Measurements from ENCODE around the gene EFHD1.

Gene EFHD1

DNA sequence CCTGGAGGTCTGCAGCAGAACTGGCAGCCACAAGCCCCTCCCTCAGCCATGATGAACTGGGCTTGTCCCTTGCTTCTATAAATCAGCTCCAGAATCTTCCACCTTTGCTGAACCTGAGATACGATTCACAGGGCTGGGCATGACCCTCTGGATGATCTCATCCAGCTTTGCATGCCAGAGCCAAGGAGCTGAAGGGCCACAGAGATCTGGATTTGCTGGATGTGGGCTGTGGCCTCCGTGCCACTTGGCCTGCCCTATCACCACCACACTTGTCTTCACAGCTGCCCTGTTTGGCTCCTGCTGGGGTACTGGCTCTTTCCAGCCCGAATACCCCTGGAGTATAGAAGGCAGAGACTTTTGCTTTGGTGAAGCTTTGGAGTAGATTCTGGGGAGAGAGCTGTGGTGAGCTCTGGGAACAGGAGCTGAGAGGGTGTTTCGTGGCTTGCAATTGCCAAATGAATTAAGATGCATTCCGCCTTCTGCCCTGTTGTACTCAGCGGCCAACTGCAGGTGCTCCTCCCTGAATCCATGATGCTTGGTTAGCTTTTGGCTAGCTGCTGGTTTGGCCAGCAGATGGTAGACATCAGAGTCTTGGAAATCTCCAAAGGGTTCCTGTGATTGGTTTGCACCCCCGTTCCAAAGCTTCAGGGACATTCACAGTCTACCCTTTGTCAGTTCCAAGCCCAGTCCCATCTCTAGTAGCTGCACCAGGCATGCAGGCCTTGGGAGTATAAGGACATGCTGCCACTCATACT, 32.8 kb downstream of the EFHD1 start:
- no peak overlapping the region for H3K4me3 ChIP-seq (ENCODE audit: low read length)
- no peak for DNase-seq (ENCODE audit: low read depth)
- TF ChIP-seq, protein P1, sequence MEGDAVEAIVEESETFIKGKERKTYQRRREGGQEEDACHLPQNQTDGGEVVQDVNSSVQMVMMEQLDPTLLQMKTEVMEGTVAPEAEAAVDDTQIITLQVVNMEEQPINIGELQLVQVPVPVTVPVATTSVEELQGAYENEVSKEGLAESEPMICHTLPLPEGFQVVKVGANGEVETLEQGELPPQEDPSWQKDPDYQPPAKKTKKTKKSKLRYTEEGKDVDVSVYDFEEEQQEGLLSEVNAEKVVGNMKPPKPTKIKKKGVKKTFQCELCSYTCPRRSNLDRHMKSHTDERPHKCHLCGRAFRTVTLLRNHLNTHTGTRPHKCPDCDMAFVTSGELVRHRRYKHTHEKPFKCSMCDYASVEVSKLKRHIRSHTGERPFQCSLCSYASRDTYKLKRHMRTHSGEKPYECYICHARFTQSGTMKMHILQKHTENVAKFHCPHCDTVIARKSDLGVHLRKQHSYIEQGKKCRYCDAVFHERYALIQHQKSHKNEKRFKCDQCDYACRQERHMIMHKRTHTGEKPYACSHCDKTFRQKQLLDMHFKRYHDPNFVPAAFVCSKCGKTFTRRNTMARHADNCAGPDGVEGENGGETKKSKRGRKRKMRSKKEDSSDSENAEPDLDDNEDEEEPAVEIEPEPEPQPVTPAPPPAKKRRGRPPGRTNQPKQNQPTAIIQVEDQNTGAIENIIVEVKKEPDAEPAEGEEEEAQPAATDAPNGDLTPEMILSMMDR (conservative IDR thresholded peaks at IDR 0.05; ENCODE audit: low read depth, low read length), result no peak

DNA sequence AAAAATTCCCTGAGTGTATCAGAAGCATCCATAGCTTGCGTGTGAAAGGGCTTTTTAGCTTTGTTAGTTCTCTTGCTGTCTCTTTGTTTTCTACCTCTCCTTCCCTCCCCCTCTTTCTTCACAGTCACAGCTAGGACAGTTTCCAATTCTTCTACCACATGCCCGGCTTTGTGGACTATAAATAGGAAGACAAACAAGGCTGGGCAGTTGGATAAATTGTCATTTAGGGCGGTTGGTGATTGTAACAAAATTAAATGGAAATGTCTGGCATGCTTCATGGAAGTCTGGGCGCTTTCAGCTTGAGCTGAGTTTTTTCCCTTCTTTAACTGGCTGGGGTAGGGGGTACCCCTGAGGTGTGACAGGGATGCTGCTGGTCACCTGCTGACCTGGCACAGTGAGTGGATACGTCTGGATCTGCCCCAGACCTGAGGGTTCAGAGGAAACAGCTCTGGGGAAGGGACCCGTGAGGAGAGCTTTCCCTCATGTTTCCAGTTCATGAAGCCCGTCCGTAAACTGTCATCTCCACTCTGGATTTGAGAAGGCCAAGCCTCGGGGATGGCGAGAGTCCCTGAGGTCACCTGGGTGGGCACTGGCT, 34.7 kb downstream of the EFHD1 start:
- no peak overlapping the region for H3K4me3 ChIP-seq (ENCODE audit: low read length)
- DNase-seq (ENCODE audit: low read depth), result no peak
- TF ChIP-seq, protein P1 (conservative IDR thresholded peaks at IDR 0.05; ENCODE audit: low read depth, low read length), result no peak

DNA sequence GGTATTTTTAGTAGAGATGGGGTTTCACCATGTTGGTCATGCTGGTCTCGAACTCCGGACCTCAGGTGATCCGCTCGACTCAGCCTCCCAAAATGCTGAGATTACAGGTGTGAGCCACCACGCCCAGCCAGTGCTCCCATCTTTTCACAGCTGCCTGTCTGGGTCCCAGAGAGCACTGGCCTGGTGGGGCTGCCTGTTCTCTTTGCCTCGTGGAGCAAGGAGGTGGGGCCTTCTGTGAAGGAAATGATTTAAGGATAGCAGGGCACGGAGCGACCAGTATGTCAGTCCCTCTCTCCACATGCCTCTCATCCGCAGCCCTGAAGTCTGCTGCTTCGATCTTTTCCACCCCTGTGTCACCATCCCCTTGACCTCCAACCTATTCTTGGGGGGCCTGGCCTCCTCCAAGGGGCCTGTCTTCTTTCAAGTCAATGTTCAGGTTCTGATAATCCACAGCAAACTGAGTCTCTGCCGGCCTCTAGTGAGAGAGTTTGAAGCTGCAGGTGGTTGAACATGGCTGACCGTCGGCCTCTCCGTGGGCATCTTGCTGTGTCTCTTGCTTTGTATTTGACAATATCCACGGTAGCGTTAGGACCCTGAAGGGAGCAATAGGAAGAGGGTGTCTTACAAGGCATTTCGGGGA, 35.5 kb downstream of the EFHD1 start:
- no peak for DNase-seq (ENCODE audit: low read depth)
- TF ChIP-seq, protein P1 (conservative IDR thresholded peaks at IDR 0.05; ENCODE audit: low read depth, low read length), result peak; percentile 64
- no peak overlapping the region for H3K4me3 ChIP-seq (ENCODE audit: low read length)

DNA sequence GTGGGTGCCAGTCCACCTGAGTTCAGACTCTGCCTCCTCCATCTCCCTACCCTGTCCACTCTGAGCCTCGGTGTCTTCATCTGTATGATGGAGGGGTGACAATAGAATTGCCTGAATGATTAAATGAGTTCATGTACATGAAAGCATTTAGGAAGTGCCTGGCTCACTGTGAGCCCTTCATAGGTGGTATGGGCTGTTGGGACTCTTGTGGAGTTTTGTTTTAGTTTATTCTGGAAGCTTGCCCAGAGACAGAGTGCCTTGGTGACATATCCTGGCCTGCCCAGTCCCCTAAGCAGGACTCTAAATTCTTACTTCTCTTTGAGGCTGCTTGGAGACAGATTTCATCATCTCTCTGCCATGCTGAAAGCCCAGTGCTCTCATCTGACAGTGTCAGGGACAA, 39.2 kb downstream of the EFHD1 start:
- no peak for DNase-seq (ENCODE audit: low read depth)
- no peak overlapping the region for H3K4me3 ChIP-seq (ENCODE audit: low read length)
- TF ChIP-seq, protein P1 (conservative IDR thresholded peaks at IDR 0.05; ENCODE audit: low read depth, low read length), result no peak

DNA sequence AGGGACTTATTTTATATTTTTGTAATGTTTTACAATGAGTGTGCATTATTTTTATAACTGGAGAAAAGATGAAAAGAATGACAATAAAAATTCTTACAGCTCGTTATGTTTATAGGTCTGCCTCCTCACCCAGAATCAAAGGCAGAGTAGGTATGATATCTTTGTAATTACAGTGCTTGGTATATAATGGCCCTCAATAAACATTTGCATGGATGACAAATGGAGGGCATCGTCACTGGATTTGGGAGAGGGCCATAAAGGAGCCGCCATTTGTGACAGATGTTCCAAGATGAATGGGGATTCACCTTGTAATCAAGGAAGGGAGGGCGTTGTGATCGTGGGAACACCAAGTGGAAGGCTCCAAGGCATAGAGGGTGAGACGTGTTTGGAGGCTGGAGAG, 41.1 kb downstream of the EFHD1 start:
- TF ChIP-seq, protein P1 (conservative IDR thresholded peaks at IDR 0.05; ENCODE audit: low read depth, low read length), result no peak
- H3K4me3 ChIP-seq (ENCODE audit: low read length), result no peak overlapping the region
- no peak for DNase-seq (ENCODE audit: low read depth)

DNA sequence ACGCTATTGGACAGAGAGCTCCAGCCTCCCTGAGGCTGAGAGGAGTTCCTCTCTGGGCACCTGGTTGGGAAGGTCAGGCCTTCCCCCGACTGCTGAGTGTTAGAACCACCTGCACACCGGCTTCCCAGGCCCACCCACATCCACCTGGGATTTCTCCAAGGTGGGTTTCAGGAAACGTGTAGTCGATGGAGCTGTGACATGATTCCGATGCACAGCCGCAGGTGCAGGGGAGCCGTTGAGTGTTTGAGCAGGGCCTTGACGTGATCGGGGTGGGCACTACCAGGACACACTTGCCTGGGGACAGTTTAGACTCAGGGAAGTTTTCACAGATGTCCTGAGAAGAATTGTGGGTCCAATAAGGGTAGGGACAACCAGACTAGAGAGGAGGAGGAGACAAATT, 42.0 kb downstream of the EFHD1 start:
- DNase-seq (ENCODE audit: low read depth), result no peak
- TF ChIP-seq, protein P1 (conservative IDR thresholded peaks at IDR 0.05; ENCODE audit: low read depth, low read length), result no peak
- no peak overlapping the region for H3K4me3 ChIP-seq (ENCODE audit: low read length)

Data from retinal pigment epithelial cell (primary cell).